SK-N-SH (cell line): Measurements from ENCODE around the gene PCNX1. TPM values are rescaled to one million over a fixed set of nuclear protein-coding genes. Genes with fewer than 3 reads are reported as not detected.
"Not testable (repeated sequence)": the region's sequence is repeated elsewhere in the genome, so short reads cannot be mapped to it uniquely, and the experiment has no call there.

ENCODE experiments used
- CTCF ChIA-PET: fragments of 300-600, 350-600 bp; formaldehyde crosslinking; extraction: SDS; loops from one replicate; lab custom pipeline; 2021; lab: Yijun Ruan, JAX
- POLR2A ChIA-PET: fragments of 350-600 bp; sonication (Branson Sonifier 250); formaldehyde crosslinking; extraction: SDS; loops from one replicate; lab custom pipeline; 2020; ENCODE audit warnings: antibody characterized with exemption, inconsistent platforms; lab: Yijun Ruan, JAX
- DNase-seq: peaks from one replicate; pipeline ENCODE4 v3.0.0; 2012
- H2AFZ ChIP-seq: fragments of 200-600 bp; sonication (generic); 2 replicates; pipeline ENCODE4 v1.8.1; 2016; ENCODE audit warnings: antibody characterized with exemption, mild to moderate bottlenecking, low read depth
- H3F3A ChIP-seq: fragments of 200-600 bp; sonication (generic); replicated peaks from 2 replicates; pipeline ENCODE3; 2016; ENCODE audit warnings: antibody characterized with exemption, mild to moderate bottlenecking; ENCODE audit not compliant: insufficient read depth
- H3K27ac ChIP-seq, 2 experiments: fragments of 200-500 bp in 1 of 2; fragments of 200-600 bp in 1 of 2; sonication (Bioruptor generic) in 1 of 2; sonication (generic), shearing (Covaris generic) in 1 of 2; 2 replicates each; pipeline versions ENCODE4 v1.5.1 to v1.6.1; 2014 to 2016; ENCODE audit warnings: low read depth in 2 of 2, inconsistent platforms in 1 of 2, low read length in 1 of 2, mild to moderate bottlenecking in 1 of 2, mixed read lengths in 1 of 2
- H3K27me3 ChIP-seq: fragments of 200-600 bp; sonication (generic), shearing (Covaris generic); 2 replicates; pipeline ENCODE4 v1.6.1; 2016; ENCODE audit warnings: mixed run types; ENCODE audit not compliant: insufficient read depth
- H3K36me3 ChIP-seq, 2 experiments: fragments of 200-500 bp in 1 of 2; fragments of 200-600 bp in 1 of 2; sonication (Bioruptor generic) in 1 of 2; sonication (generic) in 1 of 2; replicated peaks in 1 of 2; 2 replicates each; pipeline versions ENCODE3 to v1.5.1; 2014 to 2016; ENCODE audit warnings: low read length in 1 of 2, mild to moderate bottlenecking in 1 of 2; ENCODE audit not compliant: insufficient read depth in 2 of 2, control insufficient read depth in 1 of 2
- H3K4me1 ChIP-seq, 2 experiments: fragments of 200-500 bp in 1 of 2; fragments of 200-600 bp in 1 of 2; sonication (Bioruptor generic) in 1 of 2; sonication (generic), shearing (Covaris generic) in 1 of 2; 2 replicates each; pipeline versions ENCODE4 v1.5.1 to v1.6.1; 2014 to 2016; ENCODE audit warnings: low read depth in 1 of 2, low read length in 1 of 2, mixed run types in 1 of 2; ENCODE audit not compliant: insufficient read depth in 2 of 2, control insufficient read depth in 1 of 2
- H3K4me2 ChIP-seq: fragments of 200-600 bp; sonication (generic), shearing (Covaris generic); 2 replicates; pipeline ENCODE4 v1.6.1; 2017; ENCODE audit warnings: mixed run types
- H3K4me3 ChIP-seq, 2 experiments: fragments of 200-500 bp in 1 of 2; fragments of 200-600 bp in 1 of 2; sonication (Bioruptor generic) in 1 of 2; sonication (generic), shearing (Covaris generic) in 1 of 2; 2 replicates each; pipeline versions ENCODE4 v1.5.1 to v1.8.1; 2014 to 2016; ENCODE audit warnings: low read depth in 2 of 2, inconsistent platforms in 1 of 2, low read length in 1 of 2, mild to moderate bottlenecking in 1 of 2, mixed read lengths in 1 of 2, moderate library complexity in 1 of 2
- H3K79me2 ChIP-seq: fragments of 200-600 bp; sonication (generic); 2 replicates; pipeline ENCODE4 v1.8.1; 2017; ENCODE audit warnings: mild to moderate bottlenecking; ENCODE audit not compliant: insufficient read depth
- H3K9ac ChIP-seq: fragments of 200-600 bp; sonication (generic); 2 replicates; pipeline ENCODE4 v1.6.1; 2017; ENCODE audit warnings: mixed run types
- H3K9me2 ChIP-seq: fragments of 200-600 bp; sonication (generic); 2 replicates; pipeline ENCODE4 v1.6.1; 2017; ENCODE audit warnings: mixed run types
- H3K9me3 ChIP-seq: fragments of 200-600 bp; sonication (generic); 2 replicates; pipeline ENCODE4 v1.6.1; 2017; ENCODE audit warnings: mixed run types, mild to moderate bottlenecking, moderate library complexity
- H4K20me1 ChIP-seq: fragments of 200-600 bp; sonication (generic); 2 replicates; pipeline ENCODE4 v1.6.1; 2017; ENCODE audit warnings: mild to moderate bottlenecking, mixed run types; ENCODE audit not compliant: insufficient read depth
- EP300 ChIP-seq, 2 experiments: IDR thresholded peaks; 2 replicates each; pipeline versions ENCODE4 v1.4.0 to v1.6.1; 2012; ENCODE audit warnings: borderline replicate concordance in 1 of 2, low read depth in 1 of 2, low read length in 1 of 2
- FOXJ3 ChIP-seq: sonication (generic); formaldehyde crosslinking; IDR thresholded peaks from 2 replicates; pipeline ENCODE4 v1.5.1; 2020; ENCODE audit warnings: mild to moderate bottlenecking, missing genetic modification reagents
- FOXM1 ChIP-seq: IDR thresholded peaks from 2 replicates; pipeline ENCODE4 v1.4.0; 2012; ENCODE audit warnings: low read depth, mild to moderate bottlenecking
- JUND ChIP-seq: IDR thresholded peaks from 2 replicates; pipeline ENCODE4 v1.4.0; 2012
- MEF2A ChIP-seq: IDR thresholded peaks from 2 replicates; pipeline ENCODE4 v1.4.0; 2012; ENCODE audit warnings: low read depth, borderline replicate concordance
- RAD21 ChIP-seq: IDR thresholded peaks from 2 replicates; pipeline ENCODE4 v1.6.1; 2012; ENCODE audit warnings: mild to moderate bottlenecking, low read length
- RFX5 ChIP-seq: IDR thresholded peaks from 2 replicates; pipeline ENCODE4 v1.6.1; 2012; ENCODE audit warnings: mild to moderate bottlenecking, improper control_type of control experiment, low read length
- SIN3A ChIP-seq: IDR thresholded peaks from 2 replicates; pipeline ENCODE4 v1.6.1; 2012; ENCODE audit warnings: low read depth, mild to moderate bottlenecking, low read length, moderate library complexity, borderline replicate concordance
- TAF1 ChIP-seq: IDR thresholded peaks from 2 replicates; pipeline ENCODE4 v1.6.1; 2012; ENCODE audit warnings: low read depth, mild to moderate bottlenecking, low read length, moderate library complexity, borderline replicate concordance
- WGBS: methylation state at CpG from one replicate; pipeline ENCODE4 v1.1.6; 2017; ENCODE audit warnings: low lambda C conversion rate; 5-methylcytosine and 5-hydroxymethylcytosine counted together
- polyA plus RNA-seq, 3 experiments: library from polyadenylated mRNA; depleted of rRNA; stranded (reverse); fragments of >200 nt; gene quantifications; 2 replicates each; pipeline ENCODE4 v1.2.3, GENCODE V29; 2012
- TF ChIP-seq, protein P1 (sequence below): fragments of 150-350 bp; IDR thresholded peaks from 2 replicates; pipeline ENCODE4 v1.6.1; 2016; ENCODE audit warnings: mild to moderate bottlenecking, low read depth, low read length
- TF ChIP-seq, protein P2 (sequence below): fragments of 150-350 bp; IDR thresholded peaks from 2 replicates; pipeline ENCODE4 v1.6.1; 2017; ENCODE audit warnings: antibody characterized with exemption, low read length, low read depth, borderline replicate concordance
- TF ChIP-seq, protein P3 (sequence below): fragments of 200-600 bp; sonication (generic); IDR thresholded peaks from 2 replicates; pipeline ENCODE4 v1.6.1; 2017; ENCODE audit warnings: antibody characterized with exemption, mild to moderate bottlenecking, moderate library complexity

The PCNX1 gene
- polyA plus RNA-seq, 1 of the 3 experiments (the other 2 are of a cell fraction) = 9.4 TPM

DNA sequence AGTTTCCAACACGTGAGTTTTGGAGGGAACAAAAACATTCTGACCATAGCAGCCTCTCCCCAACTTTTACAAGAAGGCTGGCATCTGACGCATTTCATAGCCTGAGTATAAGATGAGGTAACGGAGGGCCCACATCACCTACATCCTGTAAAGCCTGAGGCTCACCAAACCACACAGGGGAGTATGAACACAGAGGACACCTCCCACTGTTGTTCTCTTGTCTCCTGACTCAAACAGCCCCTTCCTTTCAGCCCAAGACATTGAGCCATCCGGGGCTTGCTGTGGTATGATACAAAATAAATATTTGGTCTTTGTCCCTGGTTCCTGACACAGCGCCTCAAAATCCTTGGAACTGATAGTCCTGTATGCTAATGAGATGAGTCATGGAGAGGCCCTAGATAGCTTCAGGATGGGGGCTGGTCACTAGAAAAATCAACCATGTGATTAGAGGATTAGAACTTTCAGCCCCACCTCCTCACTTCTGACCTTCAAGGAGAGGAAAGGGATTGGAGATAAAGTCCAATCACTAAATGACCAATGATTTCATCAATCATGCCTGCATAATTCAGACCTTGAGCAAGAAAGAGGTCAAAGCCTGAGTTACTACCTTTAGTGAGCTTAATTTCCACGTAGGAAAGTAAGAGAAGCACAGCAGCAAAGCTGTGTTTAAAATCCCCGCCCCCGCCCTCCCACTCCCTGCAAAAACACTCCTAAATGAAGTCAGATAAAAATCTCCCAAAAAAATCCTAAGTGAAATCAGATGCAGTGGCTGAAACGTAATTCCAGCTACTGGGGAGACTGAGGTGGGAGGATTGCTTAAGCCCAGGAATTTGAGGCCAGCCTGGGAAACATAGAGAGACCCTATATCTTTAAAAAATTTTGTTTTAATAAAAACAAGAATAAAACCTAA lies 236.4 kb downstream of the PCNX1 start:
- Histone ChIP-seq H3K4me1 (peaks cover 4 to 13% of the 10 kb centered on the region in 2 experiments; a peak in 2 of 4 replicates), H3K27ac (peak overlapping the region in 1 of 2 experiments; percentile 73; a peak in 2 of 4 replicates), H2AFZ (no peak overlapping the region), H3K9me2 (no peaks in the 10 kb centered on the region), H3K4me2 (peak overlapping the region; percentile 25; the same call in 1 of the 2 replicates), H3K79me2 (no peaks in the 10 kb centered on the region), H3K4me3 (no peak overlapping the region), H3K9me3 (no peaks in the 10 kb centered on the region), H3K9ac (0 out of 2 replicates have a peak overlapping the region, but pooled peaks have one; percentile 37), H3K36me3 (no peaks in the 10 kb centered on the region), H3K27me3 (no peaks in the 10 kb centered on the region), H4K20me1 (no peaks in the 10 kb centered on the region), H3F3A (peaks cover 22% of the 10 kb centered on the region)
- POLR2A ChIA-PET = no interaction called here
- DNase-seq = no peak
- no peak for TF ChIP-seq FOXM1
- peak; percentile 32; the same call in 1 of the 2 replicates for TF ChIP-seq JUND
- 80% methylated on average over 9 of the region's 9 CpGs for WGBS
- CTCF ChIA-PET = interaction anchor here (1.7 to 15.9 kb wide), 4 partner anchors 22 to 711 kb away, joined by 4 to 198 read pairs (median 26); partner anchors contain the start of gene SIPA1L1

DNA sequence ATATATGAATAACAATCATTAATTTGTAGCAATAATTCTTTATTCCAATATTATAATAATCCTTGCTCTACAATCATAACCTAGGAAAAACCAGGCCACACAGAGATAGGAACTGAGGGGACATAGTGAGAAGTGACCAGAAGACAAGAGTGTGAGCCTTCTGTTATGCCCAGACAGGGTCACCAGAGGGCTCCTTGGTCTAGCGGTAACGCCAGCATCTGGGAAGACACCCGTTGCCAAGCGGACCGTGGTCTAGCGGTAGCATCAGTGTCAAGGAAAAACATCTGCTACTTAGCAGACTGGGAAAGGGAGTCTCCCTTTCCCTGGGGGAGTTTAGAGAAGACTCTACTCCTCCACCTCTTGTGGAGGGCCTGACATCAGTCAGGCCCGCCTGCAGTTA lies 240.1 kb downstream of the PCNX1 start:
- H3K9ac ChIP-seq, H3K9me3 ChIP-seq, H3K4me2 ChIP-seq, H2AFZ ChIP-seq, H3F3A ChIP-seq, H3K4me3 ChIP-seq, H3K9me2 ChIP-seq, H3K79me2 ChIP-seq, H3K27me3 ChIP-seq, H4K20me1 ChIP-seq, POLR2A ChIA-PET, DNase-seq, H3K36me3 ChIP-seq, H3K27ac ChIP-seq: not testable (repeated sequence)
- peak; percentile 25 for TF ChIP-seq RAD21
- H3K4me1 ChIP-seq = peaks cover 0 to 13% of the 10 kb centered on the region in 2 experiments; a peak in 2 of 4 replicates
- 52% methylated on average over 6 of the region's 7 CpGs for WGBS
- CTCF ChIA-PET = interaction anchor here (0.5 kb wide), 1 partner anchor 231 kb away, joined by 3 read pairs; no protein-coding TSS in a partner anchor

DNA sequence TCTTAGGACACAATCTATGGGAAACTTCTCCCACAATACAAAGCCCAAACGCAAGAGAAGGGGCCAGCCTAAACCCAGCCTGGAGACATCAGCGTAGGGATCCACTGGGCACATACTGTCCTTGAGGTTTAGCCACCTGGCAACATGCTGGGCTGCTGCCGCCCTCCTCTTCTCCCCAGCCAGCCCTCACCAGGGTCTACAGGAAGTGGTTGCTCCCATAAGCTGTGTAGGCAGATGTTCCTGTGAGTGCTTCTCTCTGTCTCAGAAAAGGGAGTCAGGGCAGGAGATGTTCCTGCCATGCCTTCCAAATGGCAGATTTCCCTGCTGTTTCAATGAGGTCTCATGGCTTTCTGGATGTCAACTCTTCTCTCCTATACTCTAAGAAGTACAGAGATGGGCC lies 241.4 kb downstream of the PCNX1 start:
- Histone ChIP-seq H3F3A (no peaks in the 10 kb centered on the region), H4K20me1 (no peaks in the 10 kb centered on the region), H2AFZ (no peak overlapping the region), H3K9ac (no peak overlapping the region), H3K36me3 (no peaks in the 10 kb centered on the region), H3K4me3 (no peak overlapping the region), H3K9me3 (no peaks in the 10 kb centered on the region), H3K4me2 (no peak overlapping the region), H3K4me1 (peaks cover 0 to 2% of the 10 kb centered on the region in 2 experiments; a peak in 2 of 4 replicates), H3K27me3 (no peaks in the 10 kb centered on the region), H3K79me2 (no peaks in the 10 kb centered on the region), H3K27ac (no peak overlapping the region), H3K9me2 (no peaks in the 10 kb centered on the region)
- POLR2A ChIA-PET = no interaction called here
- no peak for DNase-seq
- CTCF ChIA-PET = no interaction called here
- WGBS = 58% methylated on average over 2 of the region's 3 CpGs
- TF ChIP-seq, protein P1, sequence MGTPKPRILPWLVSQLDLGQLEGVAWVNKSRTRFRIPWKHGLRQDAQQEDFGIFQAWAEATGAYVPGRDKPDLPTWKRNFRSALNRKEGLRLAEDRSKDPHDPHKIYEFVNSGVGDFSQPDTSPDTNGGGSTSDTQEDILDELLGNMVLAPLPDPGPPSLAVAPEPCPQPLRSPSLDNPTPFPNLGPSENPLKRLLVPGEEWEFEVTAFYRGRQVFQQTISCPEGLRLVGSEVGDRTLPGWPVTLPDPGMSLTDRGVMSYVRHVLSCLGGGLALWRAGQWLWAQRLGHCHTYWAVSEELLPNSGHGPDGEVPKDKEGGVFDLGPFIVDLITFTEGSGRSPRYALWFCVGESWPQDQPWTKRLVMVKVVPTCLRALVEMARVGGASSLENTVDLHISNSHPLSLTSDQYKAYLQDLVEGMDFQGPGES = no peak
- no peak for TF ChIP-seq FOXJ3
- no peak for TF ChIP-seq EP300 (IDR thresholded peaks at IDR 0.05; ENCODE audit: borderline replicate concordance in 1 of 2, low read depth in 1 of 2, low read length in 1 of 2)
- no peak for TF ChIP-seq TAF1
- TF ChIP-seq MEF2A = no peak
- TF ChIP-seq, protein P2, sequence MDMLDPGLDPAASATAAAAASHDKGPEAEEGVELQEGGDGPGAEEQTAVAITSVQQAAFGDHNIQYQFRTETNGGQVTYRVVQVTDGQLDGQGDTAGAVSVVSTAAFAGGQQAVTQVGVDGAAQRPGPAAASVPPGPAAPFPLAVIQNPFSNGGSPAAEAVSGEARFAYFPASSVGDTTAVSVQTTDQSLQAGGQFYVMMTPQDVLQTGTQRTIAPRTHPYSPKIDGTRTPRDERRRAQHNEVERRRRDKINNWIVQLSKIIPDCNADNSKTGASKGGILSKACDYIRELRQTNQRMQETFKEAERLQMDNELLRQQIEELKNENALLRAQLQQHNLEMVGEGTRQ = no peak
- no peak for TF ChIP-seq RFX5
- no peak for TF ChIP-seq SIN3A
- TF ChIP-seq, protein P3, sequence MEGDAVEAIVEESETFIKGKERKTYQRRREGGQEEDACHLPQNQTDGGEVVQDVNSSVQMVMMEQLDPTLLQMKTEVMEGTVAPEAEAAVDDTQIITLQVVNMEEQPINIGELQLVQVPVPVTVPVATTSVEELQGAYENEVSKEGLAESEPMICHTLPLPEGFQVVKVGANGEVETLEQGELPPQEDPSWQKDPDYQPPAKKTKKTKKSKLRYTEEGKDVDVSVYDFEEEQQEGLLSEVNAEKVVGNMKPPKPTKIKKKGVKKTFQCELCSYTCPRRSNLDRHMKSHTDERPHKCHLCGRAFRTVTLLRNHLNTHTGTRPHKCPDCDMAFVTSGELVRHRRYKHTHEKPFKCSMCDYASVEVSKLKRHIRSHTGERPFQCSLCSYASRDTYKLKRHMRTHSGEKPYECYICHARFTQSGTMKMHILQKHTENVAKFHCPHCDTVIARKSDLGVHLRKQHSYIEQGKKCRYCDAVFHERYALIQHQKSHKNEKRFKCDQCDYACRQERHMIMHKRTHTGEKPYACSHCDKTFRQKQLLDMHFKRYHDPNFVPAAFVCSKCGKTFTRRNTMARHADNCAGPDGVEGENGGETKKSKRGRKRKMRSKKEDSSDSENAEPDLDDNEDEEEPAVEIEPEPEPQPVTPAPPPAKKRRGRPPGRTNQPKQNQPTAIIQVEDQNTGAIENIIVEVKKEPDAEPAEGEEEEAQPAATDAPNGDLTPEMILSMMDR = no peak
